Sigmoid colon (tissue), 7 donors: ENCODE data around the gene ITGB8. TPM values are rescaled to one million over a fixed set of nuclear protein-coding genes. Genes with fewer than 3 reads are reported as not detected.

Source experiments
- DNase-seq: peaks from one replicate; pipeline ENCODE4 v3.0.0-alpha.2; 2019
- H3K27ac ChIP-seq, 4 donors: fragments of 200-600 bp; sonication (generic); one replicate each; pipeline ENCODE4 v1.5.1; 2016 to 2019; ENCODE audit warnings: mild to moderate bottlenecking in 1 of 4
- H3K27me3 ChIP-seq, 3 donors: fragments of 200-600 bp; sonication (generic); one replicate each; pipeline ENCODE4 v1.5.1; 2019; ENCODE audit warnings: mild to moderate bottlenecking in 1 of 3
- H3K36me3 ChIP-seq, 4 donors: fragments of 200-600 bp; sonication (generic); one replicate each; pipeline ENCODE4 v1.5.1; 2016 to 2019
- H3K4me1 ChIP-seq, 4 donors: fragments of 200-600 bp; sonication (generic); one replicate each; pipeline ENCODE4 v1.5.1; 2017 to 2019
- H3K4me3 ChIP-seq, 4 donors: fragments of 200-600 bp; sonication (generic); one replicate each; pipeline ENCODE4 v1.5.1; 2017 to 2019; ENCODE audit warnings: mild to moderate bottlenecking in 2 of 4, moderate library complexity in 1 of 4
- H3K9me3 ChIP-seq, 4 donors: fragments of 200-600 bp in 3 of 4; sonication (generic) in 3 of 4; one replicate each; pipeline versions ENCODE4 v1.5.1 to v1.6.1; 2013 to 2019
- EP300 ChIP-seq, 4 donors: sonication (generic); formaldehyde crosslinking; IDR thresholded peaks; one replicate each; pipeline ENCODE4 v1.6.1; 2017; ENCODE audit warnings: antibody characterized with exemption in 4 of 4
- POLR2A ChIP-seq, 2 donors: fragments of 450-650 bp; IDR thresholded peaks; one replicate each; pipeline ENCODE4 v1.6.1; 2016; ENCODE audit warnings: antibody characterized with exemption in 2 of 2, mild to moderate bottlenecking in 2 of 2, moderate library complexity in 2 of 2
- POLR2AphosphoS5 ChIP-seq, 4 donors: sonication (generic); formaldehyde crosslinking; IDR thresholded peaks; one replicate each; pipeline ENCODE4 v1.6.1; 2017; ENCODE audit warnings: antibody characterized with exemption in 4 of 4
- WGBS, 2 donors: extraction: QIAGEN DNeasy Blood & Tissue Kit; methylation state at CpG; one replicate each; pipeline ENCODE4 v1.1.7; 2013; 5-methylcytosine and 5-hydroxymethylcytosine counted together
- intact Hi-C: fragments of 100-400 bp; cut with DNase I; formaldehyde crosslinking; loops from one replicate; pipeline ENCODE4 v1.15.1; 2023
- polyA plus RNA-seq, 3 donors: library from polyadenylated mRNA; stranded (reverse); fragments of 200-250 nt; gene quantifications; one replicate each; pipeline ENCODE4 v1.2.3, GENCODE V29; 2013
- total RNA-seq, 4 donors: library from RNA; depleted of rRNA; stranded (reverse); fragments of >200 nt; gene quantifications; one replicate each; pipeline ENCODE4 v1.1.0, GENCODE V29; 2016
- TF ChIP-seq, protein P1 (sequence below), 4 experiments: fragments of 450-650 bp in 3 of 4; fragments of 200-600 bp in 1 of 4; IDR thresholded peaks; one replicate each; pipeline ENCODE4 v1.5.1; 2016 to 2019; ENCODE audit warnings: antibody characterized with exemption in 4 of 4, mild to moderate bottlenecking in 3 of 4, moderate library complexity in 2 of 4
- donor health status: healthy with polysubstance abuse.
- donor health status: Bipolar disorder and iron deficiency.
- donor health status: healthy.

ITGB8 gene
- total and polyA plus RNA-seq, 7 donors = 0.23 to 22.4 (median 9.0) TPM

DNA sequence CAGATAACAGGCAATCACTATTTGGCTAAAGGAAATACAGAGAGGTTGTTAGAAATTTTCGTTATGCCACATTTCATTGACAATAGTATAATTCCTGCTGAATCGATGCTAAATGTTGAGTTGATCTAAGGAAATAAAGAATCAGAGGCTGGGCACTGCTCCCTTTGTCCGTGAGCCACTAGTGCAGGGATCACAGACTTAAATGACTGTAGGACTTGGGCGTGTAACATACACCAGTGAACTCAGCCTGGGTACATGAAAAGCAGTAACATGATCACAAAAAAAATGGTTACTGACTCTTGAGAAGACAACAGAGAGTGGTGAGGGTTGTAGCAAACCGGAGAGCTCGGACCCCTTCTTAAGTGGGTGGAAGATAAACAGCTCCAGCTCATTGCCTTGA, 11.8 kb upstream of the ITGB8 start:
- intact Hi-C loops = loop anchor here (10.0 kb wide), 2 partner anchors 334 to 564 kb away; no protein-coding TSS in a partner anchor
- DNase-seq = no peak
- H3K4me1 ChIP-seq = no peaks in the 10 kb centered on the region
- no peak for TF ChIP-seq POLR2AphosphoS5 (IDR thresholded peaks at IDR 0.05)
- TF ChIP-seq, protein P1, sequence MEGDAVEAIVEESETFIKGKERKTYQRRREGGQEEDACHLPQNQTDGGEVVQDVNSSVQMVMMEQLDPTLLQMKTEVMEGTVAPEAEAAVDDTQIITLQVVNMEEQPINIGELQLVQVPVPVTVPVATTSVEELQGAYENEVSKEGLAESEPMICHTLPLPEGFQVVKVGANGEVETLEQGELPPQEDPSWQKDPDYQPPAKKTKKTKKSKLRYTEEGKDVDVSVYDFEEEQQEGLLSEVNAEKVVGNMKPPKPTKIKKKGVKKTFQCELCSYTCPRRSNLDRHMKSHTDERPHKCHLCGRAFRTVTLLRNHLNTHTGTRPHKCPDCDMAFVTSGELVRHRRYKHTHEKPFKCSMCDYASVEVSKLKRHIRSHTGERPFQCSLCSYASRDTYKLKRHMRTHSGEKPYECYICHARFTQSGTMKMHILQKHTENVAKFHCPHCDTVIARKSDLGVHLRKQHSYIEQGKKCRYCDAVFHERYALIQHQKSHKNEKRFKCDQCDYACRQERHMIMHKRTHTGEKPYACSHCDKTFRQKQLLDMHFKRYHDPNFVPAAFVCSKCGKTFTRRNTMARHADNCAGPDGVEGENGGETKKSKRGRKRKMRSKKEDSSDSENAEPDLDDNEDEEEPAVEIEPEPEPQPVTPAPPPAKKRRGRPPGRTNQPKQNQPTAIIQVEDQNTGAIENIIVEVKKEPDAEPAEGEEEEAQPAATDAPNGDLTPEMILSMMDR (IDR thresholded peaks at IDR 0.05) = no peak
- no peak overlapping the region for H3K27ac ChIP-seq
- no peak overlapping the region for H3K4me3 ChIP-seq
- H3K36me3 ChIP-seq = no peaks in the 10 kb centered on the region
- no peaks in the 10 kb centered on the region for H3K9me3 ChIP-seq
- no peaks in the 10 kb centered on the region for H3K27me3 ChIP-seq
- WGBS, 2 donors = 42 to 77% methylated on average over 6 of the region's 6 CpGs

GRCh38 chr7:20320322-20320721, 10.4 kb upstream of the ITGB8 start:
- H3K27ac ChIP-seq = no peak overlapping the region

GRCh38 chr7:20320786-20321185, 9.9 kb upstream of the ITGB8 start:
- intact Hi-C loops = no loop called here
- H3K9me3 ChIP-seq = no peaks in the 10 kb centered on the region
- H3K27me3 ChIP-seq = no peaks in the 10 kb centered on the region
- H3K4me1 ChIP-seq = no peaks in the 10 kb centered on the region
- no peak overlapping the region for H3K4me3 ChIP-seq
- TF ChIP-seq POLR2AphosphoS5 (IDR thresholded peaks at IDR 0.05) = no peak
- no peak overlapping the region for H3K27ac ChIP-seq
- H3K36me3 ChIP-seq = no peaks in the 10 kb centered on the region
- DNase-seq = no peak
- WGBS, 2 donors = 96 to 97% methylated on average over 7 of the region's 7 CpGs

More at GRCh38 chr7:20320322-20320721, 10.4 kb upstream of the ITGB8 start:
- no peaks in the 10 kb centered on the region for H3K4me1 ChIP-seq
- DNase-seq = no peak
- no peaks in the 10 kb centered on the region for H3K36me3 ChIP-seq
- H3K9me3 ChIP-seq = no peaks in the 10 kb centered on the region
- no peaks in the 10 kb centered on the region for H3K27me3 ChIP-seq
- 63 to 76% methylated on average over 3 of the region's 3 CpGs for WGBS, 2 donors
- intact Hi-C loops = no loop called here
- TF ChIP-seq POLR2AphosphoS5 (IDR thresholded peaks at IDR 0.05) (no peak), POLR2A (IDR thresholded peaks at IDR 0.05) (no peak), EP300 (IDR thresholded peaks at IDR 0.05) (no peak)
- TF ChIP-seq, protein P1 (IDR thresholded peaks at IDR 0.05) = no peak
- no peak overlapping the region for H3K4me3 ChIP-seq

- intact Hi-C loops = no loop called here
- Histone ChIP-seq H3K4me1 (peaks cover 0 to 6% (median 3%) of the 10 kb centered on the region in 4 donors), H3K4me3 (no peak overlapping the region), H3K36me3 (no peaks in the 10 kb centered on the region), H3K27ac (no peak overlapping the region), H3K9me3 (no peaks in the 10 kb centered on the region), H3K27me3 (no peaks in the 10 kb centered on the region)
- no peak for DNase-seq
- TF ChIP-seq POLR2A (IDR thresholded peaks at IDR 0.05) (no peak), POLR2AphosphoS5 (IDR thresholded peaks at IDR 0.05) (peak in 2 of 4 donors; percentile 38 to 39)
- 69 to 77% methylated on average over 2 of the region's 2 CpGs for WGBS, 2 donors
Observed at GRCh38 chr7:20323595-20323994, 7.1 kb upstream of the ITGB8 start.

DNA sequence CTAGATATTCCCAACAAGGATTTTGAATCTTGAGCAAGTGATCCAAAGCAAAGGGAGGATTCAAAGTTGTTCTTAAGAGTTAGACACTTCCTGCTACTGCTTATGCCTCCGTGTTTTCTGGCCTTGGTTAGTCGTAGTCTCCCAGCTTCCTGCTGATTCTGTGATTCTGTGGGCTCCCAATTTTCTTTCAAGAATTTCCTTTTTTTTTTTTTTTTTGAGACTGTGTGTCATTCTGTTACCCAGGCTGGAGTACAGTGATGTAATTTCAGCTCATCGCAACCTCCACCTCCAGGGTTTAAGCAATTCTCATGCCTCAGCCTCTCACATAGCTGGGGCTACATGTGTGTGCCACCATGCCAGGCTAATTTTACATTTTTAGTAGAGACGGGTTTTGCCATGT, 4.4 kb upstream of the ITGB8 start:
- H3K36me3 ChIP-seq = no peaks in the 10 kb centered on the region
- no peaks in the 10 kb centered on the region for H3K9me3 ChIP-seq
- no peak for DNase-seq
- WGBS, 2 donors = 89 to 91% methylated on average over 4 of the region's 4 CpGs
- peaks cover 0 to 10% (median 3%) of the 10 kb centered on the region in 4 donors for H3K4me1 ChIP-seq
- H3K4me3 ChIP-seq = no peak overlapping the region
- intact Hi-C loops = no loop called here
- H3K27me3 ChIP-seq = no peaks in the 10 kb centered on the region
- no peak overlapping the region for H3K27ac ChIP-seq
- TF ChIP-seq POLR2AphosphoS5 (IDR thresholded peaks at IDR 0.05) (no peak), POLR2A (IDR thresholded peaks at IDR 0.05) (no peak), EP300 (IDR thresholded peaks at IDR 0.05) (no peak)
- TF ChIP-seq, protein P1 (IDR thresholded peaks at IDR 0.05) = no peak

DNA sequence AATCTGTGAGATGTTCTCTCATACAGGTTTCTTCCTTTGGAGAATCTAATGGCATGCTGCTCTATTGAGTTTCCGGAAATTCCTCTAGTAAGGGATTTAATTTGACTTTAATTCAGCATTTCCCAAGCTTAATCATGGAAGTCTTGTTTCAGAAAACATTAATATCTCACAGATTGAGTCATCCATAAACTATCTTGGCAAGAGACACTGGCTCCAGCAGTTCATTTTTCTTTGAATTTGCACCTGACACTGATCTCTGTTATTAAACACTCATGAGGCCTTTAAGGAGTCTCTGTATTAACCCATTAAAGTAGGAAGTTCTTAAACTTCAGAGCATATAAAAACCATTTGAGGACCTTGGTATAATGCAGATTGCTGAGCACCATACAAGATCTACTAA, 3.6 kb upstream of the ITGB8 start:
- peaks cover 0 to 16% (median 5%) of the 10 kb centered on the region in 4 donors for H3K4me1 ChIP-seq
- H3K27ac ChIP-seq = no peak overlapping the region
- TF ChIP-seq POLR2AphosphoS5 (IDR thresholded peaks at IDR 0.05) (no peak), EP300 (IDR thresholded peaks at IDR 0.05) (no peak)
- no peaks in the 10 kb centered on the region for H3K36me3 ChIP-seq
- intact Hi-C loops = no loop called here
- 90 to 91% methylated on average over 1 of the region's 1 CpG for WGBS, 2 donors
- H3K9me3 ChIP-seq = no peaks in the 10 kb centered on the region
- H3K27me3 ChIP-seq = no peaks in the 10 kb centered on the region
- DNase-seq = no peak
- H3K4me3 ChIP-seq = no peak overlapping the region
